ENCODE measurements around the gene OTUB2.

OTUB2 gene

GRCh38 chr14:94022532-94023411 is 3.4 kb upstream of the OTUB2 start:
- no peak for DNase-seq

DNA sequence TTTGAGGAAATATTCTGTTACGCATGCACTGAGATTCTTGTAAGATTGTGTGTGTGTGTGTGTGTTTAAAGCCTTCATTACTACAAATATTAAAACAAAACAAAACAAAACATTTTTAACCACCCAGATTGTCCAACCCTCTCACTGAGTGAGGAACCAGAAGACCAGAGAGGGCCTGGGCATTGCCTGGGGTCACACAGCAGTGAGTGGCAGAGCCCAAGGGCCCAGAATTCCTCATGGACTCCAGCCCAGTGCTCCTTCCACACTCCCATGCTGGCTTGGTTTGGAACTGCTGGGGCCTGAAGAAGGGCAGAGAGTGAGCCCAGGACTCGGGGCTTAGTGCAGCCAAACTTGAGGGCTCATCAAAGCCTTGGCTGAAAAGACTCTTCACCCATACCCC is 1.6 kb upstream of the OTUB2 start:
- DNase-seq, result no peak

GRCh38 chr14:94025720-94026119 is 420 bp upstream of the OTUB2 start:
- no peak for DNase-seq

DNA sequence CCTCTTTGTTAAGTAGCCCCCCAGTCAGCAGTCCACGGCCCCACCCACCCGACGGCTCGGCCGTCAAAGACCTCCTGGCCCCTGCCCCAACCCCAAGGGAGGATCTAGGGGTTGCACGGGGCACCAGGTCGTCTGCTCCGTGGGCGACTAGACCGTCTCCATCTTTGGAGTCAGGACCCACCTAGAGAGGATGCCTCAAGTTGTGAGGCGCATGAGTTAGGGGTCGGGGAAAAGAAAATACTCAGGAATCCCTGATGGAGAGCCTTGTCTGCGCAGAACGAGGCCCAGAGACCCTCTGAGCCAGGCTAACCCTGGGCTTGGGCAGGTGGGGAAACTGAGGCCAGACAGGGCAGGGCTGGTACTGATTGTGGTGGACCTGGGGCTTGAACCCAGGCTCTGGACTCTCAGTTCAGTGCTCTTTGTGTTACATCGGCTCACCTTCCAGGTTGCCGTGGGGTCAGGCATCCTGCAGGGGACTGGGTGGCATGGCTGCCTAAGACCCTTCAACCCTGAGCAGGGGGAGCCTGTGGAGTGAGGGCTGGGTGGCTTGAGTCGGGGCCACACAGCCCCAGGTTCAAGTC is 839 bp downstream of the OTUB2 start:
- DNase-seq, result no peak

GRCh38 chr14:94027566-94028449 is 1.7 kb downstream of the OTUB2 start:
- DNase-seq, result no peak

- no peak for DNase-seq
Measured at GRCh38 chr14:94028450-94028826, 2.3 kb downstream of the OTUB2 start.

GRCh38 chr14:94029265-94029664 is 3.1 kb downstream of the OTUB2 start:
- DNase-seq, result no peak

DNA sequence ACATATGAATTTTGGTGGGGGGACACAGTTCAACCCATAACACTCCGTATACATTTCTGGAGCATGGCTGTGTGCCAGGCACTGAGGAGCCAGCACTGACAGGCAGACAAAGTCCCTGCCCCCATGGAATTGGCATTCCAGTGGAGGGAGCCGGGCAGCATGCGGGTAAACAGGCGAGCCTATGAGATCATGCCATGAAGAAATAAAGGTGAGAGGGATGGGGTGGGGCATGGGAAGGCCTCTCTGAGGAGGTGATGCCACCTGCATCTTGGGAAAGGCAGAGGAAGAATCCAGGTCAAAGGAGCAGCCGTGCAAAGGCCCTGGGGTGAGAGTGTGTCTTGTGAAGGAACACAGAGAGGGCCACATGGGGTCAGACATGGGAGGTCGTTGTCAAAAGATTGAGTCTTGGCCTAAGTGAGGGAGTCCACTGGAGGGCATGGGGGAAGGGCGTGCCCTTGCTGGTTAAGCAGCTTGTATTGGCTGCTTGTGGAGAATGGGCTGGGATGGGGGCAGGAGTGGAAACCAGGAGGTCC is 3.6 kb downstream of the OTUB2 start:
- DNase-seq, result no peak

GRCh38 chr14:94030571-94030970 is 4.4 kb downstream of the OTUB2 start:
- no peak for DNase-seq

DNA sequence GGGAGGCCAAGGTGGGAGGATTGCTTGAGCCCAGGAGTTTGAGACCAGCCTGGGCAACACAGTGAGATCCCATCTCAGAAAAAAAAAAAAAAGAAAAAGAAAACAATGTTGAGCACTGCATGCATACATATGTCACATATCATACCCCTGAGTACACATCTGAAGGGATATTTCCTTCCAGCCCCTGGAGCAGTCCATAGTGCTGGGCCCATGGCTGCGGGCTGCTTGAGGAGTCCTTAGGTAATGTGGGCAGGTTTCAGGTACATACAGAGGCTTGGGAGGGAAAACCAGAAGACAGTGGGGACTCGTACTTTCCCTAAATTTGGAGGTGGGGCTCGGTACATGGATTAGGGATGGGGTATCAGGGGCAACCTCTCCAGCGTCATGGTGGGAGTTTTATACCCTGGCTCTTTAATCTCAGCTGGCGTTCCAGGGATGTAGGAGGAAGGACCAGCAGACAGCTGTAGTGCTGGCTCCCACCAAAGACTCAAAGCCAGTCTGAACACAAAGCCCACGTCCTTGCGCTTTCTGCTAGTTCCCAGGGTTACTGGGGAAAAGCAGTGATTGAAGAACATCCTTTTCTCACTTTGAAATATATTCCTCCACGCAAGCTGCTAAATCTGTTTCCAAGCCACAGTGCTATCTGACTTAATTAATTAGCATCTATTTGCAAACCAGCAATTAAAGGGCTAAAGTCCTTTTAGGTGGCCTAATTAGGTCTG is 5.2 kb downstream of the OTUB2 start:
- DNase-seq, result no peak

DNA sequence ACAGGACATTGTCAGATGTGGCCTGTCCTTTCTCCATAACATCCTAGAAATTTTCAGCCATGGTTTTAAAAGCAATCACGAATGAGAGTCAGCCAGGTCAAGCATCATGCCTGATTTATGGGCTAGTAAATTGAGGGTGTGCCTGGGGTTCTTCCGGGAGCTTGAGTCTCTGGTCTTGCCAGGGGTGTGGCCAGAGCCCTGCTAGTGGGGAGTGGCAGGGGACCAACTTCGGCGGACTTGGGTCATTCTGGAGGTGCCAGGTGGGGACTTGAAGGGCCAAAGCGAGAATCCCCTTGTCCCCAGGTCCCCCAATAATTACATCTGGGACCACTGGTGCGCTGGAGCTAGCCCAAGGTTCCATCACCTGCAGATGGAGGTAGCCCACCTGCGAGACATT is 5.7 kb downstream of the OTUB2 start:
- DNase-seq, result no peak

GRCh38 chr14:94034886-94035285 is 8.7 kb downstream of the OTUB2 start:
- no peak for DNase-seq

DNA sequence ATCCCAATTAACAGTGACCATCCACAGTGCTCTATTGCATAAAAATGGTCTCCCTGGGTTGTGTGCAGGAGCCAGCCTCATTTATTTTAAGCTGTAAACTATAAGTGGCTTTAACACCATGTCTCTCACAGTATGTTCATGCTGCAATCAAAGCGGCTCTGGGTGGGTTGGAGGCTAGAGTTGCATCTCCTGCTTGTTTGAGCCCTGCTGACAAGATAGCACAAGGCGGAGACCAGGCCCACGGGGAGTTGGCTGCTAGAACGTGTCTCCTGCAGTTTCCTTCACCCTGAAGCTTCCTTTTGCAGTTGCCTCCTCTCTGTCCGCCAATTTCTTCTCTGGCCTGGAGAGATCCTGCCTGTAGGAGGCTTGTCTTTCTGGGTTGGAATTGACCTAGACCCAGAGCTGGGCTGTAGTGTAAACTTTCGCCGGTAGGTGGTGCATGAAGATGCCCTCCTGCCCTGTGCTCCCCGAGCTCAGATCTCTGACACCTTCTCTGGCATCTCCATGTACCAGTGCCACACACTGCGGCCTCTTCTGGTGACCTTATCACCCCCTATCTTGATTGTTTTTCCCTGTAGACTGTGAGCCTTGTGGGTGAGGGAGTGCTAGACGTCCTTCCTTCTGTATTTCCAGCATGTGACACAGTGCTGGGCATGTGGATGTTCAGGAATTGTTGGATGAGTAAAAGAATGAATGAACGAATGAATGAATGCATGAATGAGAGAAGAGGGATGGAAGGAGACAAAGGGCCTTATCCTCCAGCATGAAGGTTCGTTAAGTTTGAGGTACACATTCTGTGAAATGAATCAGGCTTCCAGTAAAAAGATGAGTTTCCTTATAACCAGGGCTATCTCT is 10.4 kb downstream of the OTUB2 start:
- DNase-seq, result no peak

GRCh38 chr14:94037954-94038353 is 11.8 kb downstream of the OTUB2 start:
- DNase-seq, result no peak

DNA sequence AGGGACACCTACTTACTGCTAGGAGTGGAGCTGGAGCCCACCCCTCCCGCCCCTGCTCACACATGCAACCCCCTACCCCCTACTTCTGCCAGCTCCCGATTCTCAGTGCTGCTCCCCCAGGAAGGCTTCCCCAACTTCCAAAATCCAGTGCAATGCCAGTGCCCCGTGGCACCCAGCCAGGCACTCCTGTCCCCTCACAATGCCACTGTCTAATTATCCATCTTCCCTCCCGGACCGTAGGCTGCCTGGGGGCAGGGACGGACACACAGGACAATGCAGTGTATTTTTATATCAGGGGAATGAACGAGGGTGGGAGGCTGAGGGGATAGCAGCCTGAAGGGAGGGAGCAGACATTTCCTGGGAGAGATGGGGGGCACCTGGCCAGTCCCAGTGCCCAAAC is 12.4 kb downstream of the OTUB2 start:
- no peak for DNase-seq

DNA sequence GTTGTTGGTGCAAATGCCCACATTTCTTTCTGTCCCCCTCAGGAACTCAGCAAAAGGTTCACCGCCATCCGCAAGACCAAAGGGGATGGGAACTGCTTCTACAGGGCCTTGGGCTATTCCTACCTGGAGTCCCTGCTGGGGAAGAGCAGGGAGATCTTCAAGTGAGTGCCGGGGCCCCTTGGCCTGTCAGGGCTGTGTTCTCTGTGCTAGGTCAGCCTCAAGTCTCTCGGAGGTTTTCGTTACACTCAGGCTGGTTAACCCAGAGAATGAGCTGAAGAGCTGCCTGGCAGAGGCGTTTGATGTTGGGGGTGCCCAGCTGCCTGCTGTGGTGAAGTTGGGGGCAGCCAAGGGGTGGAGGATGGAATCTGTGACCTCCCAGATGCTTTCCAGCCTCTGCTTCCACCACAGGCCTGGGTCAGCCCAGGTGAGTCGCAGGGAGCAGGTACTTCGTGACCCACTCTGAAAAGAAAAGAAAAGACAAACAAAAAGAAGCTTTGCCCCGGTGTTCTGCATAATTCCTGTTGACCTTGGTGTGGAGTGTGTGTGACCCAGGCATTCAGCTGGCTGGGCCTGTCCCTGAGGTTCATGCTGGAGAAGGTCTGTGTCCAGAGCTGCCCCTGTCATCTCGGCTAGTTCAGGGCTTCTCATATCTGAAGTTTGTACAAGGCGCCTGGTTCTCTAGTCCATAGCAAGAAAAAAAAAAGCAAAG is 12.9 kb downstream of the OTUB2 start:
- no peak for DNase-seq

DNA sequence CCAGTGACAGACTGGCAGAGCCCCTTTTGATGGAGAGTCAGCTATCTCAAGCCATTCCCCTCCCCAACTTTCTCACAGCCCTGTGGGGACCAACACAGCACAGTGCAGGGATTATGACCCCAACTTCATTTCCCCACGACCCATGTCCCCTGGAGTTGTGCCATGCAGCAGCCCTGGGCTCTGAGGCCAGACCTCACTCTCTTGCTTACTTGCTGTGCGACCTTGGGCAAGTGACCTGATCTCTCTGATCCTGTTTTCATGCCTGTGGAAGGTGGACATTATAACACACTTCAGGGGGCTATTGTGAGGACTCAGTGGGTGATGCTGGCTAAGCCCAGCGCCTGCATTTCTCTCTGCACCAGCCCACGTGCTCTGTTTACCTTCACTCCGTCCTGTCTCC is 14.1 kb downstream of the OTUB2 start:
- no peak for DNase-seq

DNA sequence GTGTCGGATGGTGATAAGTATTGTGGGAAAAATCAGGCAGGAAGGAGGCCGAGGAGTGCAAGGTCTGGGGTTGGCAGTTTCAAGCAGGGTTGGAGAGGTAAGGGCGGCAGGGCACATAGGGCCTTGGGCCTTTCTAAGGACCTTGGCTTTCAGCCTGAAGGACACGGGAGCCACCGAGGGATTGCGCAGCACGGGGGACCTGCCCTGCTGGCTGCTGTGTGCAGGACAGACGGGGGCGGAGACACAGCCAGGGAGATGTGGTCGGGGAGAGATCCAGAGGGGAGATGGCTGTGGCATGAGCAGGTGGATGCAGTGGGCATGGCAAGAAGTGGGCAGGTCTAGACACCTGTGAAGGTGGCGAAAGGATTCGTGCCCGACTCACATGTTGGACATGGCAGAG is 14.7 kb downstream of the OTUB2 start:
- DNase-seq, result no peak

DNA sequence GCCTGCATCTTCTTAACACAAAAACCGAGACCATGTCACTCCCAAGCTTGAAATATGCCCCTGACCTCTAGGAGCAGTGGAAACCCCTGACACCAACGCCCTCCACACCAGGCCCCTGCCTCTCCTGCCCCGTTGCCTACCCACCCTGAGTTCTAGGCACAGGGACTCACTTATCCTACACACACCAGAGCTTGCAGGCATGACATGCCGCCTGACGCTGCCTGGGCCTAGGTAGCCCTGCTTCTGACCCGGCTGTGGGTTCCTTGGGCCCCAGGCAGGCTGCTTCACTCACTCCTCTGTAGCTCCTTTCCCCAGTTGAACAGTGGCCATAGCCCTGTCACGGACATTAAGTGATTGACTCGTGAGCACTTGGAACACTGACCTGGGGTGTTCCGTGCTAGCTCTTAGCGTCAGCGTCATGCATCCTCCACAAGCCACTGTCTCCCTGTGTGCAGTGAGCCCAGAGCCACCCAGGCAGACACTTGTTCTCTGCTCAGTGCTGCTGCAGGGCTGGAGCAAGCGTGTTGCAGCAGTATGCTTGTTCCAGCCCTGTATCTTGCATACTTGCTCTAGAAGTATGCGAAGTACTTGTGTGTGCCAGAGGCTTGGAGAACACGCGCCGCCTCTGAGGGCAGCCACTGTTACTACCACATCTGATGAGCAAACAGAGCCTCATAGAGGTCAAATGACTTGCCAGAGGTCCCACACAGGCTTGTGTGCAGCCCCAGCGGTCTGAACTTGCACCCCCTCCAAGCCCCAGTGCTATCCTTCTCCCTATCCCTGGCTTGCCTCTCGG is 15.6 kb downstream of the OTUB2 start:
- no peak for DNase-seq

GRCh38 chr14:94042433-94043091 is 16.4 kb downstream of the OTUB2 start:
- no peak for DNase-seq
